ENCODE results near the gene HDAC8.

GRCh38 chrX:72479324-72480274, 93.0 kb downstream of the HDAC8 start:
- no peak for TF ChIP-seq CTCF (IDR thresholded peaks at IDR 0.05; ENCODE audit: insufficient read depth, low read length, poor library complexity, severe bottlenecking)
- no peak for TF ChIP-seq EZH2phosphoT487 (conservative IDR thresholded peaks at IDR 0.05; ENCODE audit: low read length)

Data from SU-DHL-6 (cell line).